A673 (cell line): ENCODE results near the gene WFDC12.

ENCODE experiments used
- EZH2 ChIP-seq: fragments of 200-600 bp; sonication (generic); IDR thresholded peaks from 2 replicates; pipeline ENCODE4 v1.6.1; 2017; ENCODE audit warnings: borderline replicate concordance, low read depth, mild to moderate bottlenecking, mixed read lengths, antibody characterized with exemption, low read length; ENCODE audit not compliant: poor library complexity, severe bottlenecking
- TF ChIP-seq, protein P1 (sequence below): fragments of 300-800, 200-600 bp; sonication (generic); conservative IDR thresholded peaks from 2 replicates; pipeline ENCODE4 v1.5.1; 2017; ENCODE audit warnings: low read depth, mild to moderate bottlenecking, antibody characterized with exemption, low read length, moderate library complexity, mixed read lengths

DNA sequence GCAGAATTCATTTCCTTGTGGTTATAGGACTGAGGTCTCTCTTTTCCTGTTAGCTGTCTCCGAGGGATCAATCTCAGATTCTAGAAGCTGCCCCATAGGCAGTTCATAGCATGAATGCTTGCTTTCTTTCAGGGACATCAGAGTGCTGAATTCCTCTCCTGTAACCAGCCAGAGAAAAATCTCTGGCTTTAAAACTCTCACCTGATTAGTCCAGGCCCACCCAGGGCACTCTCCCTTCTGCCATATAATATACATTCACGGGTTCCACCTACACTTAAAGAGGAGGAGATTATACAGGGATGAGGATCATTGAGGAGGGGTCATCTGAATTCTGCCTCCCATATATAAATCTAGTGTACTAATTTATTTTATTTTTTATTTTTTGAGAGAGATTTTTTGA lies 21.2 kb downstream of the WFDC12 start:
- TF ChIP-seq, protein P1, sequence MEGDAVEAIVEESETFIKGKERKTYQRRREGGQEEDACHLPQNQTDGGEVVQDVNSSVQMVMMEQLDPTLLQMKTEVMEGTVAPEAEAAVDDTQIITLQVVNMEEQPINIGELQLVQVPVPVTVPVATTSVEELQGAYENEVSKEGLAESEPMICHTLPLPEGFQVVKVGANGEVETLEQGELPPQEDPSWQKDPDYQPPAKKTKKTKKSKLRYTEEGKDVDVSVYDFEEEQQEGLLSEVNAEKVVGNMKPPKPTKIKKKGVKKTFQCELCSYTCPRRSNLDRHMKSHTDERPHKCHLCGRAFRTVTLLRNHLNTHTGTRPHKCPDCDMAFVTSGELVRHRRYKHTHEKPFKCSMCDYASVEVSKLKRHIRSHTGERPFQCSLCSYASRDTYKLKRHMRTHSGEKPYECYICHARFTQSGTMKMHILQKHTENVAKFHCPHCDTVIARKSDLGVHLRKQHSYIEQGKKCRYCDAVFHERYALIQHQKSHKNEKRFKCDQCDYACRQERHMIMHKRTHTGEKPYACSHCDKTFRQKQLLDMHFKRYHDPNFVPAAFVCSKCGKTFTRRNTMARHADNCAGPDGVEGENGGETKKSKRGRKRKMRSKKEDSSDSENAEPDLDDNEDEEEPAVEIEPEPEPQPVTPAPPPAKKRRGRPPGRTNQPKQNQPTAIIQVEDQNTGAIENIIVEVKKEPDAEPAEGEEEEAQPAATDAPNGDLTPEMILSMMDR = no peak
- no peak for TF ChIP-seq EZH2
